Subcutaneous adipose tissue (tissue), 4 donors: Measurements from ENCODE around the gene TSPAN4. TPM values are rescaled to one million over a fixed set of nuclear protein-coding genes. Genes with fewer than 3 reads are reported as not detected.

Experiments used
- CTCF ChIP-seq: fragments of 450-650 bp; IDR thresholded peaks from one replicate; pipeline ENCODE4 v1.5.1; 2016; ENCODE audit warnings: low read depth, mild to moderate bottlenecking, control low read depth, antibody characterized with exemption, moderate library complexity
- total RNA-seq, 4 donors: library from RNA; depleted of rRNA; stranded (reverse); fragments of >200 nt; gene quantifications; one replicate each; pipeline ENCODE4 v1.1.0, GENCODE V29; 2016

The TSPAN4 gene
- total RNA-seq, 4 donors from 2014 or later, result 67.0 to 219 (median 185) TPM

DNA sequence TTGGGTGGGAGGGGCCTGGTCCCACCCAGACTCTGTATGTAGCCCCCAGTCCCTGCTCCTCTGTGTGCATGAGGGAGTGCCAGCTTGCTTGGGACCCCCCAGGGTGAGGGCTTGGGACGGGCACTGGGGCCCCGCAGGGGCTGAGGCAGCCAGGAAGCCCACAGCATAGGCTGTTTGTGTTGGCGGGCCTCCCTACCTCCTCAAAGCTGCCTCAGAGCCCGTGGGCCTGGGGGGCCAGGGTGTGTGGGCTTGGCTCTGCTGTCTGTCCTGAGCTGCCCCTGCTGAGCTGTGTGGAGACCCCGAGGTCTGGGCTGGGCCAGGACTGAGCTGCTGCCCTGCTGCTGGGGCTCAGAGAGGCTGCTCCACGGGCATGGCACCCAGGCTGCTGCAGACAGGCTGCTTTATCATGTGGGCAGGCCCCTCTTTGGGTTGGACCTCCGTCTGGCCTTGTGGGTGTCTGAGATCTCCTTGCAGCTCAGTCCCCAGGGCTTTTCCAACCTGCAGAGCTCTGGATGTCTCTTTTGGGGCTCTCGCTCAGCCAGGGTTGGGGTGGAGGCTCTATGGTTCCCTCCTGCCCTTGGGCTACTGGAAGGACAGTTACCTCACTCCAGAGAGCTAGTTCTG, 3.3 kb downstream of the TSPAN4 start:
- TF ChIP-seq CTCF, result no peak

- no peak for TF ChIP-seq CTCF
These were observed 3.9 kb downstream of the TSPAN4 start for GRCh38 chr11:846496-847098.

GRCh38 chr11:847876-848275, 5.2 kb downstream of the TSPAN4 start:
- TF ChIP-seq CTCF, result no peak

DNA sequence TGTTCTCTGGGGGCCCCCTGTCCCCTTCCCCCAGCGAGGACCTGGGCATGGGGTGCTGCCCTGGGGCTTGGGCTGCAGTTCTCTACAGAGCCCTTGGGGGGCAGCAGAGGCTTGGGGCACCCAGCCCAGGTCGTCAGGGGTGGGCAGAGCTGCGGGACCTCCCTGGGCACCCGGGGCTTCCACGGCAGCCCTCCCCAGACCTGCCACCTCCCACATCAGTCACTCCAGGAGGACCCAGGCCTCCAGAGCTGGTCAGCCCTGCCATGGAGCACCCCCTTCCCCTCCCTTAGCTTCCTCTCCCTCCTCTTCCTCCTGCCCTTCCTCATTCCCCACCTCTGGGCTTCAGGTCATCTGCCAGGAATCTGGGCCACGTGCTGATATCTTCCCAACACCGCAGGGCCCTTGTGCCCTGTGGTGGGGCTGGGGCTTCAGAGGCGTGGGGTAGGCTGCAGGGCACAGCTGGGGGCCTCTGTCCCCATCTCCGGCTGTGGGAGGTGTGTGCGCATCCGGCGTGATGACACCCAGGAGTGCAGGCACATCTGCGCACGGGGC, 5.8 kb downstream of the TSPAN4 start:
- TF ChIP-seq CTCF, result no peak

GRCh38 chr11:849104-849824, 6.6 kb downstream of the TSPAN4 start:
- TF ChIP-seq CTCF, result no peak

DNA sequence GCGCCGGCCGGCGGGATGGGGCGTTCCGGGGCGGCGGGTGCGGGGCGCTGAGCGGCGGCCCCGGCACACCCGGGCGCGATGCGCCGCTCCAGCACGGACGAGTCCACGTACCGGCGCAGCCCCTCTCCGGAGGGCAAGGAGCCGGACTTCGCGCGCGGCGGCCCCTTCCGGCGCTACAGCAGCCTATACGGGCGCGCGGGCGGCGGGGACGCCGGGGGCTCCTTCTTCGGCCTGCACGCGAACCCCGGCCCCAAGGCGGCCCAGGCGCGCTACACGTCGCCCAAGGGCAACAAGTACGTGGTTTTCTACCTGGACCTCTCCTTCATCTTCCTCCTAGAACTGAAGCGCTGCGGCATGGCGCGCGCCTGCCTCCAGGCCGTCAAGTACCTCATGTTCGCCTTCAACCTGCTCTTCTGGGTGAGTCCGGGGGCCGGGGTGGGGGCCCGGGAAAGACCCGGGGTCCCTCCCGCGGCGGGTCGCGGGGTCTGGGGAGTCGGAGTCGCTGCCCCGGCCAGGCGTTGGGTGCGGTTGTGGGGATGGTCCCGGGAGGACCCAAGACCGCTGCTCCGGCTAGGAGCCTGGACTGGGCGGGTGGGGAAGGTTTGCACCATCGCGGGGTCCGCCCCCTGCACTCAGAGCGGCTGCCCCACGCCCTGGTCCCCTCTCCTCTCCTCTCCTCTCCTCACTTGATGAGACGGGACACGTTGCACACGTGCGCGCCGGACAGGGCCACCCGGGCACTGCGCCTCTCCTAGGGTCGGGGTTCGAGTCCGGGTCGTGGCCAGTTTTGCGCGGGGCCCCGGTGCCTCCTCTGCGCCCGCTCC, 7.5 kb downstream of the TSPAN4 start:
- TF ChIP-seq CTCF, result no peak
